Measurements from ENCODE around the gene OR2A5.
A peak's percentile ranks its signal among the peaks of the same experiment; 100 is the strongest.

The OR2A5 gene

DNA sequence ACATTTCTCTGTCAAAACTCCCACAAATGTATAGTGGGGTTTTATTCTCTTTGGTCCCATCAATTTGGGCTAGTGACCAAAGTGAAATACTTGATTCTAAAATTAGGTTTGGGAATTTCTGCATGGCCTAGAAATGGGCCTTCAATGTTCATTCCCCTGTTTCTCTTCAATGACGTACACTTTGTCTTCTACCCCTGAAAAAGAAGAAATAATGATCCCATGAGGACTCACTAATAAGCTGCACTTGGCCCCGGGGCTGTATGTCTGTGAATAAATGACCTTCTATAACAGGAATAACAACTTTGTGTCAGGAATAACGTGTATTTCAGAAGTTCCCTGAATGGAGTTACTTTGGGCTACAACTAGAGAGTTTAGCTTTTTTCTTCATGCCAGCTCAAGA lies 28.4 kb upstream of the OR2A5 start:
- Histone ChIP-seq H4K91ac (ENCODE audit: low read depth, low read length) (no peak overlapping the region), H4K8ac (ENCODE audit: low read depth, low read length) (no peak overlapping the region)
- whole genome bisulfite sequencing (ENCODE audit: extremely low coverage, insufficient coverage, insufficient read length): no CpG with 5 or more reads among the region's 3 CpGs

DNA sequence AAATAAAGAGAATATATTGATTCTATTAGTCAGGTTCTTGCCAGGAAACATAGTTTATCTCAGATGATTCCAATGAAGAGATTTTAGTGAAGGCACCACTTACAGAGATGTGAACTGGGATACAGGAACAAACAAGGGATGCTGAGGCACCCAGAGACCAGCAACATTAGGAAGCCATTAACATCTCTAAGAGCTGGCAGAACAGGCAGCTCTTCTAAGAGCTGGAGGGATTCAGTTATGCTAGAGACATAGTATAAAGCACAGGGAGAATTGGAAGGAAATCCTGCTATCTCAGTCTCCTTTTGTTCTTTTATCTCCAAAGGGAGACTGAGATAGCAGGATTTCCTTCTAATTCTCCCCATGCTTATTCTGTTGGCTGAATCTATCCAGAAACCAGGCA lies 26.6 kb upstream of the OR2A5 start:
- Histone ChIP-seq H3K23ac (ENCODE audit: low read length) (no peak overlapping the region), H3K14ac (ENCODE audit: low read length) (no peak overlapping the region), H4K91ac (ENCODE audit: low read depth, low read length) (no peak overlapping the region), H3K27me3 (ENCODE audit: insufficient read depth, low read length) (no peaks in the 10 kb centered on the region), H3K79me2 (ENCODE audit: control insufficient read depth, insufficient read depth, low read length, poor library complexity) (no peaks in the 10 kb centered on the region), H3K9ac (ENCODE audit: low read length) (no peak overlapping the region), H2BK120ac (ENCODE audit: insufficient read depth, low read length, poor library complexity) (no peak overlapping the region), H3K4ac (ENCODE audit: low read depth, low read length) (no peak overlapping the region), H3K4me3 (ENCODE audit: low read depth, low read length) (no peak overlapping the region), H2AK5ac (ENCODE audit: low read length) (no peak overlapping the region), H4K12ac (ENCODE audit: low read depth, low read length) (no peak overlapping the region), H2AFZ (ENCODE audit: insufficient read depth, low read length, poor library complexity) (no peak overlapping the region), H4K8ac (ENCODE audit: low read depth, low read length) (no peak overlapping the region), H3K18ac (ENCODE audit: low read length) (no peak overlapping the region), H3K4me2 (ENCODE audit: low read length) (no peak overlapping the region), H2BK12ac (ENCODE audit: low read length) (no peak overlapping the region), H3K79me1 (ENCODE audit: low read length) (no peaks in the 10 kb centered on the region), H3K36me3 (ENCODE audit: control insufficient read depth in 1 of 2, insufficient read depth in 2 of 2, low read length in 2 of 2) (no peaks in the 10 kb centered on the region), H3K9me3 (ENCODE audit: insufficient read depth, low read depth, low read length) (peaks cover 2% of the 10 kb centered on the region), H3K27ac (ENCODE audit: low read depth, low read length) (no peak overlapping the region), H3K4me1 (ENCODE audit: control insufficient read depth in 1 of 2, insufficient read depth in 2 of 2, low read length in 2 of 2) (peaks cover 0 to 2% of the 10 kb centered on the region in 2 experiments), H2BK5ac (ENCODE audit: low read depth, low read length, poor library complexity) (no peak overlapping the region)
- DNase-seq: no peak

More for the DNA sequence above, 28.4 kb upstream of the OR2A5 start:
- H4K12ac ChIP-seq (ENCODE audit: low read depth, low read length): no peak overlapping the region
- H3K9ac ChIP-seq (ENCODE audit: low read length): no peak overlapping the region
- no peak overlapping the region for H2BK12ac ChIP-seq (ENCODE audit: low read length)
- no peak overlapping the region for H2AK5ac ChIP-seq (ENCODE audit: low read length)
- H3K18ac ChIP-seq (ENCODE audit: low read length): no peak overlapping the region
- peaks cover 0 to 2% of the 10 kb centered on the region in 2 experiments for H3K4me1 ChIP-seq (ENCODE audit: control insufficient read depth in 1 of 2, insufficient read depth in 2 of 2, low read length in 2 of 2)
- no peak overlapping the region for H2BK120ac ChIP-seq (ENCODE audit: insufficient read depth, low read length, poor library complexity)
- peak; percentile 48 to 49 for DNase-seq
- H3K79me1 ChIP-seq (ENCODE audit: low read length): no peaks in the 10 kb centered on the region
- H3K14ac ChIP-seq (ENCODE audit: low read length): no peak overlapping the region
- no peaks in the 10 kb centered on the region for H3K36me3 ChIP-seq (ENCODE audit: control insufficient read depth in 1 of 2, insufficient read depth in 2 of 2, low read length in 2 of 2)
- H3K27ac ChIP-seq (ENCODE audit: low read depth, low read length): no peak overlapping the region
- no peak overlapping the region for H3K4me3 ChIP-seq (ENCODE audit: low read depth, low read length)
- peaks cover 2% of the 10 kb centered on the region for H3K9me3 ChIP-seq (ENCODE audit: insufficient read depth, low read depth, low read length)
- no peaks in the 10 kb centered on the region for H3K27me3 ChIP-seq (ENCODE audit: insufficient read depth, low read length)
- no peak overlapping the region for H3K4me2 ChIP-seq (ENCODE audit: low read length)
- H3K23ac ChIP-seq (ENCODE audit: low read length): no peak overlapping the region
- H2AFZ ChIP-seq (ENCODE audit: insufficient read depth, low read length, poor library complexity): no peak overlapping the region
- no peak overlapping the region for H2BK5ac ChIP-seq (ENCODE audit: low read depth, low read length, poor library complexity)
- no peak overlapping the region for H3K4ac ChIP-seq (ENCODE audit: low read depth, low read length)
- H3K79me2 ChIP-seq (ENCODE audit: control insufficient read depth, insufficient read depth, low read length, poor library complexity): no peaks in the 10 kb centered on the region

DNA sequence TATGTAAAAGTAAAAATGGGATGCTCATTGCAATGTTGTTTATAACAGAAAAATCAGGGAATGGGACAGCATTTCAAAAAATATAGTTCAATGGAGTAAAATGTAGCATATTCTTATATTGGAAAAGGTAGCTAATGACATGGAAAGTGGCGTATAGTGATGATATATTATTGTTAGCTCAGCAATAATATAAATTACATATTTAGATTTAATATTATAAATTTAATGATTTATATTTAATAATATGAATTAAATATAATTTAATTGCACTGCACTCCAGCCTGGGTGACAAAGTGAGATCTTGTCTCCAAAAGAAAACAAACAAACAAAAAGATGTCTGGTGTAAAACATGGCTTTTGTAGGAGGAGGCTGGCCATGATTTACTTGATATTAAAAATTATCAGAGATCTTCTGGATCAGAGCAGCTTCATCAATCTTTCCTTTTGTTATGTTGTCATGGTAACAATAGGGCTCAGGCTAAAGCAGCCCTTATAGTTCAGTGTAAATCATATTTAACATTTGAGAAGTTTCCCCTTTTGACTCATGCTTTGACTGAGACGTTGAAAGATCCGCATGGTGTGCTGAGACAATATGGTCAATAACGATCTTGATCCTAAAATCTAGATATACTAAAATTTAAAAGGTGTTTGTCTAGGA lies 25.4 kb upstream of the OR2A5 start:
- Histone ChIP-seq H2AK5ac (ENCODE audit: low read length) (no peak overlapping the region), H3K23ac (ENCODE audit: low read length) (no peak overlapping the region)
- WGBS (ENCODE audit: extremely low coverage, insufficient coverage, insufficient read length): no CpG with 5 or more reads among the region's 4 CpGs

DNA sequence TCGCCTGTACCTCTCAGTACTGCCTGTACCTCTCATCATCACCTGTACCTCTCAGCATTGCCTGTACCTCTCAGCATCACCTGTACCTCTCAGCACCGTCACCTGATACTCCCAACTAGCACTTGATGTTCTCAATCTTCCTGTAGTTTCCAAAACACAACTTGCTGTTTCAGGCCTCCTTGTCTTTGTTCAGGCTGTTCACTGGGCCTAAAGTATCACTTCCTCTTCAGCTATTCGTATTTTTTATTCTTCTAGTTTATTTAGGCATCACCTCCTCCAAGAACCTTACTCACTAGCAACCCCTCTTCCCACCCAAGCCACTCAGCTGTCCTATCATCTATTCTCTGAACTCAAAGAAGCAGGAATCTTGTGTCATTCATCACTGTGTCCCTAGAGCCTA lies 24.5 kb upstream of the OR2A5 start:
- Histone ChIP-seq H4K91ac (ENCODE audit: low read depth, low read length) (no peak overlapping the region), H3K4me3 (ENCODE audit: low read depth, low read length) (peak overlapping the region; percentile 60), H2BK5ac (ENCODE audit: low read depth, low read length, poor library complexity) (no peak overlapping the region), H3K79me2 (ENCODE audit: control insufficient read depth, insufficient read depth, low read length, poor library complexity) (no peaks in the 10 kb centered on the region), H3K9me3 (ENCODE audit: insufficient read depth, low read depth, low read length) (peaks cover 2% of the 10 kb centered on the region), H3K27me3 (ENCODE audit: insufficient read depth, low read length) (no peaks in the 10 kb centered on the region), H2AFZ (ENCODE audit: insufficient read depth, low read length, poor library complexity) (no peak overlapping the region), H3K18ac (ENCODE audit: low read length) (no peak overlapping the region), H3K79me1 (ENCODE audit: low read length) (no peaks in the 10 kb centered on the region), H3K14ac (ENCODE audit: low read length) (no peak overlapping the region), H2AK5ac (ENCODE audit: low read length) (no peak overlapping the region), H4K12ac (ENCODE audit: low read depth, low read length) (no peak overlapping the region), H2BK120ac (ENCODE audit: insufficient read depth, low read length, poor library complexity) (no peak overlapping the region), H3K4me1 (ENCODE audit: control insufficient read depth in 1 of 2, insufficient read depth in 2 of 2, low read length in 2 of 2) (peaks cover 0 to 2% of the 10 kb centered on the region in 2 experiments), H3K23ac (ENCODE audit: low read length) (peak overlapping the region; percentile 76), H3K27ac (ENCODE audit: low read depth, low read length) (no peak overlapping the region), H4K8ac (ENCODE audit: low read depth, low read length) (no peak overlapping the region), H3K4me2 (ENCODE audit: low read length) (no peak overlapping the region), H3K4ac (ENCODE audit: low read depth, low read length) (no peak overlapping the region), H3K9ac (ENCODE audit: low read length) (no peak overlapping the region), H3K36me3 (ENCODE audit: control insufficient read depth in 1 of 2, insufficient read depth in 2 of 2, low read length in 2 of 2) (no peaks in the 10 kb centered on the region), H2BK12ac (ENCODE audit: low read length) (no peak overlapping the region)
- DNase-seq: no peak
- no CpG with 5 or more reads among the region's 3 CpGs for WGBS (ENCODE audit: extremely low coverage, insufficient coverage, insufficient read length)

More for the DNA sequence above, 25.4 kb upstream of the OR2A5 start:
- Histone ChIP-seq H2BK12ac (ENCODE audit: low read length) (no peak overlapping the region), H3K18ac (ENCODE audit: low read length) (no peak overlapping the region), H3K79me2 (ENCODE audit: control insufficient read depth, insufficient read depth, low read length, poor library complexity) (no peaks in the 10 kb centered on the region), H3K4me1 (ENCODE audit: control insufficient read depth in 1 of 2, insufficient read depth in 2 of 2, low read length in 2 of 2) (peaks cover 0 to 2% of the 10 kb centered on the region in 2 experiments), H2AFZ (ENCODE audit: insufficient read depth, low read length, poor library complexity) (no peak overlapping the region), H3K4me3 (ENCODE audit: low read depth, low read length) (no peak overlapping the region), H3K36me3 (ENCODE audit: control insufficient read depth in 1 of 2, insufficient read depth in 2 of 2, low read length in 2 of 2) (no peaks in the 10 kb centered on the region), H3K4ac (ENCODE audit: low read depth, low read length) (no peak overlapping the region), H3K27ac (ENCODE audit: low read depth, low read length) (no peak overlapping the region), H3K9ac (ENCODE audit: low read length) (no peak overlapping the region), H4K12ac (ENCODE audit: low read depth, low read length) (no peak overlapping the region), H3K14ac (ENCODE audit: low read length) (no peak overlapping the region), H4K91ac (ENCODE audit: low read depth, low read length) (no peak overlapping the region), H3K27me3 (ENCODE audit: insufficient read depth, low read length) (no peaks in the 10 kb centered on the region), H2BK120ac (ENCODE audit: insufficient read depth, low read length, poor library complexity) (no peak overlapping the region), H2BK5ac (ENCODE audit: low read depth, low read length, poor library complexity) (no peak overlapping the region), H4K8ac (ENCODE audit: low read depth, low read length) (no peak overlapping the region), H3K4me2 (ENCODE audit: low read length) (no peak overlapping the region), H3K79me1 (ENCODE audit: low read length) (no peaks in the 10 kb centered on the region), H3K9me3 (ENCODE audit: insufficient read depth, low read depth, low read length) (peaks cover 2% of the 10 kb centered on the region)
- no peak for DNase-seq

All from trophoblast cell (in vitro differentiated cells and primary cell).